ENCODE data around the gene FBXO10.

The FBXO10 gene, protein sequence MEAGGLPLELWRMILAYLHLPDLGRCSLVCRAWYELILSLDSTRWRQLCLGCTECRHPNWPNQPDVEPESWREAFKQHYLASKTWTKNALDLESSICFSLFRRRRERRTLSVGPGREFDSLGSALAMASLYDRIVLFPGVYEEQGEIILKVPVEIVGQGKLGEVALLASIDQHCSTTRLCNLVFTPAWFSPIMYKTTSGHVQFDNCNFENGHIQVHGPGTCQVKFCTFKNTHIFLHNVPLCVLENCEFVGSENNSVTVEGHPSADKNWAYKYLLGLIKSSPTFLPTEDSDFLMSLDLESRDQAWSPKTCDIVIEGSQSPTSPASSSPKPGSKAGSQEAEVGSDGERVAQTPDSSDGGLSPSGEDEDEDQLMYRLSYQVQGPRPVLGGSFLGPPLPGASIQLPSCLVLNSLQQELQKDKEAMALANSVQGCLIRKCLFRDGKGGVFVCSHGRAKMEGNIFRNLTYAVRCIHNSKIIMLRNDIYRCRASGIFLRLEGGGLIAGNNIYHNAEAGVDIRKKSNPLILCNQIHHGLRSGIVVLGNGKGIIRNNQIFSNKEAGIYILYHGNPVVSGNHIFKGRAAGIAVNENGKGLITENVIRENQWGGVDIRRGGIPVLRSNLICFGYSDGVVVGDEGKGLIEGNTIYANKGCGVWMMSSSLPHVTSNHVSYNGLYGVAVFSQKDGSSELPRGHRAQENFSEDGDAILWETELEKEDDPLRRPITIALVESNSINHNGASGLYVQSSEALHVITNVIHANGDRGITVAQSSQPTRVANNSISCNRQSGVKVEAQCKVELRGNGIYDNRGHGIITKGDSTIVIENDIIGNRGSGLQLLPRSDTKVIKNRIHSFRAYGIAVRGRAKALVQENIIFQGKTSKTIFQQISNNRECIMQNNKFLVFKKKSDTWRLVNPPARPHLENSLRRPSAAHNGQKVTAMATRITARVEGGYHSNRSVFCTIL

DNA sequence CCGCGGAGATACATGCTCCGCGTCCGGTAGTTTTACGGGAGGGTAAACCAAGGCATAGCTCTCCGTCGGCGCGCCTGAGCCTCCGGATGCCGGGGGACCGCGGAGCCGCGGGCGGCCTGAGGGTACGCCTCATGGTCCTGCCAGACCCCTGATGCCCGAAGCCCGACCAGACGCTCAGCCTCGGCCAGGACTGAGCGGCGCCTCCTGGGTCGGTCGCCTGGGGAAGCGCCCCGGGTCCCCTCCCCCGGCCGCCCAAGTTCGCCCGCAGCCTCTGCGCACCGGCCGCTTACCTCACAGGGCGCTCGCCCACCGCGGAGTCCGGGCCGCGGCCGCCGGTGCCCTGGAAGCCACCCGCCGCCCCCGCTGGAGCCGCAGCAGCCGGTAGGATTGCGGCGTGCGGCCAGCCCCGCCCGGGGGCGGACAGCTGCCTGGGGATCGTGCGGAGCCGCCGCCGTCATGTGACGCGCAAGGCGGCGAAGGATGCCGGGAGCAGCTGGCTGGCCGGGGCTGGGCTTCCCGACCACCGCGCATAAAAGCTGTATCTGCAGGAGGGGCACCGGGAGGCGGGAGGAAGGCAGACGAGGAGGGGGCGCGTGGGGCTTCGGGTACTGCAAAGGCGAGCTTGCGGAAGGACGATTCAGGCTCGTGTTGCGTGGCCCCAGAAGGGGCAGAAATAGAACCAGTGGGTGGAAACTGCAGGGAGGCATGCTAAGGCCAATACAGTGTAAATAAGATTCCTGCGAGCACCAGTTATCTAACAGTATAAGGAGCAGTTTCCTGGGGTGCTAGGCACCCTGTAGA lies at the start of gene FBXO10:
TSS of gene FBXO10 (minus strand) at position 460 of the 801 bp plus-strand sequence. CDS start 34,612 bp downstream, outside the sequence.
- H2AFZ ChIP-seq (ENCODE audit: low read depth, low read length): peak within 1 kb of the TSS; percentile 36; the same call in 1 of the 2 replicates
- H3K4me2 ChIP-seq (ENCODE audit: low read length): peak within 1 kb of the TSS; percentile 67
- peak within 1 kb of the TSS; percentile 97 for H3K4me3 ChIP-seq (ENCODE audit: low read length)
- peak within 1 kb of the TSS; percentile 84 for H3K9ac ChIP-seq (ENCODE audit: low read length)
- peaks cover 18% of the 10 kb centered on the region for H3K4me1 ChIP-seq (ENCODE audit: low read length)
- TF ChIP-seq EZH2phosphoT487 (IDR thresholded peaks at IDR 0.05; ENCODE audit: low read depth): no peak
- TF ChIP-seq, protein P1, sequence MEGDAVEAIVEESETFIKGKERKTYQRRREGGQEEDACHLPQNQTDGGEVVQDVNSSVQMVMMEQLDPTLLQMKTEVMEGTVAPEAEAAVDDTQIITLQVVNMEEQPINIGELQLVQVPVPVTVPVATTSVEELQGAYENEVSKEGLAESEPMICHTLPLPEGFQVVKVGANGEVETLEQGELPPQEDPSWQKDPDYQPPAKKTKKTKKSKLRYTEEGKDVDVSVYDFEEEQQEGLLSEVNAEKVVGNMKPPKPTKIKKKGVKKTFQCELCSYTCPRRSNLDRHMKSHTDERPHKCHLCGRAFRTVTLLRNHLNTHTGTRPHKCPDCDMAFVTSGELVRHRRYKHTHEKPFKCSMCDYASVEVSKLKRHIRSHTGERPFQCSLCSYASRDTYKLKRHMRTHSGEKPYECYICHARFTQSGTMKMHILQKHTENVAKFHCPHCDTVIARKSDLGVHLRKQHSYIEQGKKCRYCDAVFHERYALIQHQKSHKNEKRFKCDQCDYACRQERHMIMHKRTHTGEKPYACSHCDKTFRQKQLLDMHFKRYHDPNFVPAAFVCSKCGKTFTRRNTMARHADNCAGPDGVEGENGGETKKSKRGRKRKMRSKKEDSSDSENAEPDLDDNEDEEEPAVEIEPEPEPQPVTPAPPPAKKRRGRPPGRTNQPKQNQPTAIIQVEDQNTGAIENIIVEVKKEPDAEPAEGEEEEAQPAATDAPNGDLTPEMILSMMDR (IDR thresholded peaks at IDR 0.05; ENCODE audit: low read depth, low read length): no peak
- H3K36me3 ChIP-seq (replicated peaks; ENCODE audit: low read depth, low read length): peaks cover 22% of the 10 kb centered on the region
- H4K20me1 ChIP-seq (ENCODE audit: insufficient read depth, low read length): no peaks in the 10 kb centered on the region
- peaks cover 40% of the 10 kb centered on the region for H3K79me2 ChIP-seq (ENCODE audit: low read length)
- peak within 1 kb of the TSS; percentile 35 for H3K27ac ChIP-seq (ENCODE audit: low read length)
- H3K9me3 ChIP-seq (ENCODE audit: insufficient read depth, low read length): no peaks in the 10 kb centered on the region
- H3K27me3 ChIP-seq (ENCODE audit: low read depth, low read length): no peaks in the 10 kb centered on the region

DNA sequence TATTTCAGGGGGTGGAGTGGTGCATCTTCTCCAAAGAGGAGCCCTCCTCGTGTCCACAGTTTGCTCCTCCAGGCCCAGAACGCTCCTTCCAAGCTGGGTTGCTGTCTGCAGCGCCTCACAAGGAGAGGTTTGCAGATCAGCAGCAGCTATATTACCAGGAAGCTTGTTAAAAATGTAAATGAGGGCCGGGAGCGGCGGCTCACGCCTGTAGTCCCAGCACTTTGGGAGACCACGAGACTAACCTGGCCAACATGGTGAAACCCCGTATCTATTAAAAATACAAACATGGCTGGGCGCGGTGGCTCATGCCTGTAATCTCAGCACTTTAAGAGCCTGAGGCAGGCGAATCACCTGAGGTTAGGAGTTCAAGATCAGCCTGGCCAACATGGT lies 49.6 kb upstream of the FBXO10 start:
- Histone ChIP-seq H3K4me1 (ENCODE audit: low read length) (no peaks in the 10 kb centered on the region), H3K9ac (ENCODE audit: low read length) (no peak overlapping the region), H3K36me3 (replicated peaks; ENCODE audit: low read depth, low read length) (no peaks in the 10 kb centered on the region), H3K27me3 (ENCODE audit: low read depth, low read length) (no peaks in the 10 kb centered on the region), H2AFZ (ENCODE audit: low read depth, low read length) (no peak overlapping the region), H3K4me2 (ENCODE audit: low read length) (no peak overlapping the region), H3K4me3 (ENCODE audit: low read length) (no peak overlapping the region), H3K79me2 (ENCODE audit: low read length) (no peaks in the 10 kb centered on the region), H3K9me3 (ENCODE audit: insufficient read depth, low read length) (no peaks in the 10 kb centered on the region), H3K27ac (ENCODE audit: low read length) (no peak overlapping the region), H4K20me1 (ENCODE audit: insufficient read depth, low read length) (no peaks in the 10 kb centered on the region)
- TF ChIP-seq EZH2phosphoT487 (IDR thresholded peaks at IDR 0.05; ENCODE audit: low read depth): no peak
- TF ChIP-seq, protein P1 (IDR thresholded peaks at IDR 0.05; ENCODE audit: low read depth, low read length): no peak

DNA sequence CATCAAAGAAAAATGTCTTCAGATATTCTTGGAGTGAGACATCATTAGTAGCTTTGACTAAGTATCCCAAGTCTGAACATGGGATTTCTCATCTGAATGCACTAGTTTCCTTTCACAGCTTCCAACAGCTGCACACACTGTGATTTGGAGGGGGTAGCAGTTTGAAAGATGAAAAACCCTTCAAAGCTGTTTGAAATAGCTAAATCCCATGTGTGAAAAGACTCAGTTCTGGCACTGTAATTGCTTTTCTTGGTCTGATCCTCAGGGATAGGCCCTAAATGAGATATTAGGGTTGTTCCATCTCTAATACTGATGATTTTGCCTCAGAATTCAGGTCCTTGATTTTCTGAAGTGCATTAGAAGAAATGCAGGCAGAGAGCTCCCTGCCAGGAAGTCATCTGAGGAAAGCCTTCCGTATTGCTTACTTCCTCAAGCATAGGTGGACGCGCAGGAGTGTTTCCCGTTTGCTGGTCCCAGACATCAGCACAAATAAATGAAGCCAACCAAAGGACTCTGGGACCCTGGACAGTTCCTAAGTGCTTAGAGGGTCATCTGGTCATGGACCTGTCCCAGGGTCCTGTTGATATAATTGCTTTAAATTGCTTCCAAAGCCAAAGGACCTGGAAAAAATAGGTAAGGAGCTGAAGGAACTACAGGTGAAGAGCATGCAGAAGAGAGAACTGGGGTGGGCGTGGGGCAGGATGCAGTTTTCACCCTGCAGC lies 49.0 kb upstream of the FBXO10 start:
- Histone ChIP-seq H2AFZ (ENCODE audit: low read depth, low read length) (no peak overlapping the region), H4K20me1 (ENCODE audit: insufficient read depth, low read length) (no peaks in the 10 kb centered on the region), H3K9ac (ENCODE audit: low read length) (no peak overlapping the region), H3K79me2 (ENCODE audit: low read length) (no peaks in the 10 kb centered on the region), H3K27ac (ENCODE audit: low read length) (no peak overlapping the region), H3K4me3 (ENCODE audit: low read length) (no peak overlapping the region), H3K9me3 (ENCODE audit: insufficient read depth, low read length) (no peaks in the 10 kb centered on the region), H3K4me2 (ENCODE audit: low read length) (no peak overlapping the region), H3K36me3 (replicated peaks; ENCODE audit: low read depth, low read length) (no peaks in the 10 kb centered on the region), H3K4me1 (ENCODE audit: low read length) (no peaks in the 10 kb centered on the region), H3K27me3 (ENCODE audit: low read depth, low read length) (no peaks in the 10 kb centered on the region)
- no peak for TF ChIP-seq EZH2phosphoT487 (IDR thresholded peaks at IDR 0.05; ENCODE audit: low read depth)
- TF ChIP-seq, protein P1 (IDR thresholded peaks at IDR 0.05; ENCODE audit: low read depth, low read length): no peak

Data from OCI-LY3 (cell line).